Cardiac muscle cell (in vitro differentiated cells and primary cell): Measurements from ENCODE around the gene SLC17A3. TPM values are rescaled to one million over a fixed set of nuclear protein-coding genes. Genes with fewer than 3 reads are reported as not detected.
A peak's percentile ranks its signal among the peaks of the same experiment; 100 is the strongest.

Source experiments
- DNase-seq, 2 donors: peaks; one replicate each; pipeline versions ENCODE4 v3.0.0 to v3.0.0-alpha.2; 2010 to 2017; ENCODE audit warnings: low read depth in 1 of 2, low spot score in 1 of 2
- H3K27ac ChIP-seq: fragments of 200-600 bp; sonication (generic); 2 replicates; pipeline ENCODE4 v1.5.1; 2016
- H3K27me3 ChIP-seq: fragments of 200-600 bp; sonication (generic); 2 replicates; pipeline ENCODE4 v1.6.0; 2016; ENCODE audit warnings: control low read depth
- H3K36me3 ChIP-seq: fragments of 200-600 bp; sonication (generic); 2 replicates; pipeline ENCODE4 v1.5.1; 2016; ENCODE audit warnings: control low read depth
- H3K4me1 ChIP-seq: fragments of 200-600 bp; sonication (generic); 2 replicates; pipeline ENCODE4 v1.8.1; 2017; ENCODE audit warnings: low read depth, mild to moderate bottlenecking, mixed run types
- H3K4me3 ChIP-seq: fragments of 200-600 bp; sonication (generic); 2 replicates; pipeline ENCODE4 v1.5.1; 2016; ENCODE audit warnings: mild to moderate bottlenecking
- H3K9me3 ChIP-seq: fragments of 200-600 bp; sonication (generic); 2 replicates; pipeline ENCODE4 v1.5.1; 2017; ENCODE audit warnings: low read depth, mild to moderate bottlenecking, control low read depth
- CTCF ChIP-seq: IDR thresholded peaks from 2 replicates; pipeline ENCODE4 v1.5.1; 2012; ENCODE audit warnings: low read depth, mild to moderate bottlenecking, low read length
- polyA plus RNA-seq: library from polyadenylated mRNA; unstranded; fragments of >200 nt; fragmentation: Nextera tagmentation; extraction: Ambion mirVana; gene quantifications from 2 replicates; pipeline ENCODE4 v1.2.1, GENCODE V29; 2016
- total RNA-seq: library from RNA; depleted of rRNA; stranded (reverse); fragments of >200 nt; gene quantifications from 2 replicates; pipeline ENCODE4 v1.2.3, GENCODE V29; 2016

The SLC17A3 gene
- total and polyA plus RNA-seq, 2 experiments from 2014 or later = not detected

- no peak overlapping the region for H3K27ac ChIP-seq
- DNase-seq = no peak
- H3K4me1 ChIP-seq = no peaks in the 10 kb centered on the region
- no peaks in the 10 kb centered on the region for H3K36me3 ChIP-seq
- H3K27me3 ChIP-seq = peaks cover 2% of the 10 kb centered on the region
- H3K4me3 ChIP-seq = no peak overlapping the region
- TF ChIP-seq CTCF = no peak
- no peaks in the 10 kb centered on the region for H3K9me3 ChIP-seq
Measured at GRCh38 chr6:25863360-25863759, 10.7 kb downstream of the SLC17A3 start.

GRCh38 chr6:25862199-25862598, 11.8 kb downstream of the SLC17A3 start:
- Histone ChIP-seq H3K4me1 (no peaks in the 10 kb centered on the region), H3K27ac (no peak overlapping the region)

GRCh38 chr6:25852756-25853155, 21.3 kb downstream of the SLC17A3 start:
- Histone ChIP-seq H3K27me3 (no peaks in the 10 kb centered on the region), H3K9me3 (no peaks in the 10 kb centered on the region), H3K4me3 (no peak overlapping the region), H3K27ac (no peak overlapping the region), H3K4me1 (no peaks in the 10 kb centered on the region), H3K36me3 (no peaks in the 10 kb centered on the region)
- no peak for TF ChIP-seq CTCF
- DNase-seq = no peak

More at GRCh38 chr6:25862199-25862598, 11.8 kb downstream of the SLC17A3 start:
- H3K36me3 ChIP-seq = no peaks in the 10 kb centered on the region
- no peaks in the 10 kb centered on the region for H3K9me3 ChIP-seq
- peaks cover 2% of the 10 kb centered on the region for H3K27me3 ChIP-seq
- no peak for DNase-seq
- H3K4me3 ChIP-seq = no peak overlapping the region
- no peak for TF ChIP-seq CTCF

GRCh38 chr6:25851961-25852360, 22.1 kb downstream of the SLC17A3 start:
- Histone ChIP-seq H3K4me3 (no peak overlapping the region), H3K27me3 (no peaks in the 10 kb centered on the region), H3K27ac (no peak overlapping the region), H3K36me3 (no peaks in the 10 kb centered on the region), H3K9me3 (no peaks in the 10 kb centered on the region), H3K4me1 (no peaks in the 10 kb centered on the region)
- TF ChIP-seq CTCF = no peak
- DNase-seq = no peak

DNA sequence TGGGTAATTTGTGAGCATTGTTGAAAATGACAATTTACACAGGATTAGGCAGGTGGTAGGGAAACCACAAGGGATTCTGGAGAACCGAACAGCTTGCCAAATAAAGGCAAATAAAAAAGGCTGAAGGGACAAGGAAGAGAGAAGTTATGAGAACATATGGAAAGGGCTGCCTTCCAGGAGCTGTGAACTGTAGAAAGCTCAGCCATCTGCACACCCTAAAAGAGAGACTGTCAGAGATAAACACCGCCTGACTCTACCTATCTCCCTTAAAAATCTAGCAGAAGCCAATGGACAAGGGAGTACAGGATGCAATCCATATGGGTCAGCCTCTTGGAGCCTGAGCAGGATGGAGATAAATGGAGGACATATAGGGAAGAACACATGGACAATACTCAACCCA, 29.5 kb downstream of the SLC17A3 start:
- peak in 1 of 2 donors; percentile 3 for DNase-seq
- H3K4me3 ChIP-seq = no peak overlapping the region
- TF ChIP-seq CTCF = no peak
- H3K4me1 ChIP-seq = no peaks in the 10 kb centered on the region
- H3K27ac ChIP-seq = no peak overlapping the region
- no peaks in the 10 kb centered on the region for H3K27me3 ChIP-seq
- no peaks in the 10 kb centered on the region for H3K36me3 ChIP-seq
- no peaks in the 10 kb centered on the region for H3K9me3 ChIP-seq

DNA sequence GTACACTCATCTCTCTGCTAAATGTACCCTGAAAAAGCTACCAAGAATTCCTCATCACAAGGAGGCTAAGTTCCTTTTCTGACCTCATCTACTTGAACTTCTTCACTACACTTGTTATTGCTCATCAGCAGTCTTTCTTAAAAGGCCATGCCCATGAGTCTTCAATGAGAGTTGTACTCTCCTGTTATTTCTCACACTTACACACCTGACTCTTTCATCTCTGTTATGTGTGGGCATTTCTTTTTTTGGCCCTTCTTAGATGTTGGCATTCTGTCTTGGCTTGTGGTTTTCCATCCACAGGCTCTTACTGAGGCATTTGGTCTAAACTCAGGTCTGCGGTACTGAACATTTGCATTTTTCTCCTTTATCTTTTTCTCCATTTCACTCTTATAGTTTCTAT, 31.5 kb downstream of the SLC17A3 start:
- H3K4me3 ChIP-seq = no peak overlapping the region
- no peaks in the 10 kb centered on the region for H3K36me3 ChIP-seq
- no peaks in the 10 kb centered on the region for H3K4me1 ChIP-seq
- no peak overlapping the region for H3K27ac ChIP-seq
- no peaks in the 10 kb centered on the region for H3K9me3 ChIP-seq
- no peak for TF ChIP-seq CTCF
- H3K27me3 ChIP-seq = no peaks in the 10 kb centered on the region
- DNase-seq = no peak
